Measurements from ENCODE around the gene TSACC.
"Not testable (repeated sequence)": the region's sequence is repeated elsewhere in the genome, so short reads cannot be mapped to it uniquely, and the experiment has no call there.

TSACC gene

DNA sequence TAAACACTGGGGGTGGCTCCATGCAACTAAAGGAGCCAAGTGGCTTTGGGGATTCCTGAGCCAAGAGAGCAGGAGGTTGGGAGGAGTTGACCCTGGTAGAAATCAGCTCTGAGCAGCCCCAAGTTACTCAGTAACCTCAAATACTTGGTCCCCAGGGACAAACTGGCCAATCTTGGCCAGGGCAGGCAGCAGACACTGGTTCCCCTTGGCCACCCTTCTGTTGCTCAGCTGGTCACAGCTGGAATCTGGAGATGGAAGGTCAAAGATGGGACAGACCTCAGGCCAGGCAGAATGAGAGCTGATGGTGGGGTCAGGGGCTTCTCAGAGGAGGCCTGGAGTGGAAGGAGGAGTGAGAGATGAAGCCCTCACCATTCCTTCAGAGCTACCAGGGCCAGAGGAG, 27.4 kb downstream of the TSACC start:
- ChIA-PET POLR2A (no interaction called here), CTCF (interaction anchor here (1.0 to 1.5 kb wide), 5 partner anchors 9 to 80 kb away, joined by 3 to 6 read pairs (median 5); no protein-coding TSS in a partner anchor)
- no peak for DNase-seq (ENCODE audit: extremely low spot score)
- TF ChIP-seq, protein P1, sequence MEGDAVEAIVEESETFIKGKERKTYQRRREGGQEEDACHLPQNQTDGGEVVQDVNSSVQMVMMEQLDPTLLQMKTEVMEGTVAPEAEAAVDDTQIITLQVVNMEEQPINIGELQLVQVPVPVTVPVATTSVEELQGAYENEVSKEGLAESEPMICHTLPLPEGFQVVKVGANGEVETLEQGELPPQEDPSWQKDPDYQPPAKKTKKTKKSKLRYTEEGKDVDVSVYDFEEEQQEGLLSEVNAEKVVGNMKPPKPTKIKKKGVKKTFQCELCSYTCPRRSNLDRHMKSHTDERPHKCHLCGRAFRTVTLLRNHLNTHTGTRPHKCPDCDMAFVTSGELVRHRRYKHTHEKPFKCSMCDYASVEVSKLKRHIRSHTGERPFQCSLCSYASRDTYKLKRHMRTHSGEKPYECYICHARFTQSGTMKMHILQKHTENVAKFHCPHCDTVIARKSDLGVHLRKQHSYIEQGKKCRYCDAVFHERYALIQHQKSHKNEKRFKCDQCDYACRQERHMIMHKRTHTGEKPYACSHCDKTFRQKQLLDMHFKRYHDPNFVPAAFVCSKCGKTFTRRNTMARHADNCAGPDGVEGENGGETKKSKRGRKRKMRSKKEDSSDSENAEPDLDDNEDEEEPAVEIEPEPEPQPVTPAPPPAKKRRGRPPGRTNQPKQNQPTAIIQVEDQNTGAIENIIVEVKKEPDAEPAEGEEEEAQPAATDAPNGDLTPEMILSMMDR (IDR thresholded peaks at IDR 0.05; ENCODE audit: control extremely low read depth, extremely low read depth, low read depth, missing control alignments) = no peak

DNA sequence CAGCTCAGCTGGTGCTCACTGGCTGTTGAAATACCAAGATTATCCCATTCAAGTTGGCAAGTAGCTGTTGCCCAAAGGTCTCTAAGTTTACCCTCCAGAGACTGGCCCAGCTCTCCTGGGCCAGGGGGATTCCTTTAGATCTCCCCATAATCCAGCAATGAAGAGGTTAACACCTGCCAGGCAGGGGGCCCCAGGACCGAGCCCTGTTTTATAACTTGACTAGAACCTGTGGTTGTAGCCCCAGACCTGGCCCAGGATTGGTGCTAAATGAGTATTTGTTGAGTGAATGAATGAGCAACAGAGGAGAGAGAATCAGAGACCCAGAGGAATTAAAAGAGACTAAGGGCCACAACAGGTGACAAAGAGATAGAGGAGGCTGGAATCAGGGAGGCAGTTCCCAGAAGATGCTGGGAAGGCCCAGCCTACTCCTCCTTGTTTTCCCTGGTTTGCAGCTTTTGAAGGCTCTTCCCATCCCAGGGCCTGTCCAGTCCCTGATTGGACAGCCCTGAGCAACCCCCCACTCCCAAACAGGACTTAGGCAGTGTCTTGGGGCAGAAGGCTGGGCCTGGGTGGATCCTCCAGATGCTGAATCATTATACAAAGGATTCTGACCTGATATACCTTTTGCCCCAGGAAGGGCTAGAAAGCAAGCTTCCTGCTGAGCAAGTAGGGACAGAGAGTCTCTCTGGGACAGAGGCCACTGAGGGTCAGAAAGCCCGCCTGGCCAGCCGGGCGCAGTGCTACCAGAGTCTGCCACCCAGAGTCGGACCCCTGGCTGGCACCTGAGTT, 28.2 kb downstream of the TSACC start:
- ChIA-PET POLR2A (no interaction called here), CTCF (interaction anchor here (0.8 to 1.5 kb wide), 6 partner anchors 10 to 79 kb away, joined by 3 to 6 read pairs (median 4); no protein-coding TSS in a partner anchor)
- DNase-seq (ENCODE audit: extremely low spot score) = no peak
- TF ChIP-seq, protein P1 (IDR thresholded peaks at IDR 0.05; ENCODE audit: control extremely low read depth, extremely low read depth, low read depth, missing control alignments) = no peak

DNA sequence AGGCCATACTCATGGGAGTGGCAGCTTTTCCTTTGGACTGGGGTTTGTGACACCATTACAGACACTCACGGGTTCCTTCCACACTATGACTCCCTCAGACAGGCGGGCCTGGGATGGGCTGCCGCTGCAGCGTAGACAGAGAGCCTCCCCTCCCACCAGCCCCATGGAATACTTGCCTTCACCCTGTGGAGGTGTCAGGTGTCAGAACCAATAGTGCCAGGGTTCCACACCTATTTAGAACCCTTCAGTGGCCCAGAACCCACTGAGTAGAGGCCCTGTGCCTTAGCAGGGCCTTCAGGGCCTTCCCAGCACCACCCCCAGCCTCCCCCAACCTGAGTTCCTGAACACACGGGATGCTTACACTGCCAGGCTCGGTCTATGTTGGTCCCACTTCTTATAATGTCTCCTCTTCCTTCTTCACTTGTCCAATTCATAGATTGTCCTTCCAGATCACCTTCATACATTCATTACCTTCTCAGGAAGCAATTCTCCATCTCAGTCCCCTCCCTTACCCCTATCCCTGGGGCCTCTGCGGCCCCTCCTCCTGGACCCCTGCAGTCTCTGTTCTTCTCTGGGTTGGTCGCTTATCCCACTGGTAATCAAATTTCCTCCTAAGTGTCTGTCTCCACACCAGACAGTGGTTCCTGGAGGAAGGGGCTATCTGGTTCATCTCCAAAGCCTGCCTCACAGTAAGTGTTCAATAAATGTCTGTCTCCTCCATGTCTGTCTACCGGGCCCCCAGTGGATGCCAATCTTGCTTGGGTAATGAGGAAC, 29.2 kb downstream of the TSACC start:
- TF ChIP-seq, protein P1 (IDR thresholded peaks at IDR 0.05; ENCODE audit: control extremely low read depth, extremely low read depth, low read depth, missing control alignments) = no peak
- CTCF ChIA-PET = interaction anchor here (0.8 to 5.2 kb wide), 2 partner anchors 8 to 15 kb away, joined by 3 to 16 read pairs; no protein-coding TSS in a partner anchor
- no peak for DNase-seq (ENCODE audit: extremely low spot score)
- POLR2A ChIA-PET = no interaction called here

DNA sequence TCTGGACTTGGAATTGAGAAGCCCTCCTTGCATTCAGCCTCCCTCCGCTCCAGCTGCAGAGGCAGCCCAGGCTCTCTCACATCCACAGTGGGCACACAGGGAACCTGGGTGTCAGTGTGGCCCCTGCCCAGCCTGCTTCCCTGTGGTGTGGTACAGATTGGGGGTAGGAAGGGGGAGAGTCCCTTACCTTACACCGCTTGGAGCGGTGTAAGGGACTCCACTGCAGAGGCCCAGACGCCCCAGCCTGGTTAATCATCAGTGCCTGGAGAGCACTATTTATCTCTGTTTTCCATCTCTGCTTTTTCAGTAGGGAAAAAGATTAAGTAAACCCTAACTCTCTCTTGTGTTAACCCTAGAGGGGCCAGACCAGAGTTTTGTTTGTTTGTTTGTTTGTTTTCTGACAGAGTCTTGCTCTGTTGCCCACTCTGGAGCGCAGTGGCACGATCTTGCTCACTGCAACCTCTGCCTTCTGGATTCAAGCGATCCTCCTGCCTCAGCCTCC, 29.9 kb downstream of the TSACC start:
- DNase-seq (ENCODE audit: extremely low spot score) = no peak
- POLR2A ChIA-PET = no interaction called here
- CTCF ChIA-PET = interaction anchor here (5.2 kb wide), 1 partner anchor 9 kb away, joined by 16 read pairs; no protein-coding TSS in a partner anchor
- TF ChIP-seq, protein P1 (IDR thresholded peaks at IDR 0.05; ENCODE audit: control extremely low read depth, extremely low read depth, low read depth, missing control alignments) = no peak

- TF ChIP-seq, protein P1 (IDR thresholded peaks at IDR 0.05; ENCODE audit: control extremely low read depth, extremely low read depth, low read depth, missing control alignments) = no peak
- ChIA-PET CTCF (interaction anchor here (0.8 to 9.8 kb wide), 4 partner anchors 10 to 65 kb away, joined by 3 to 89 read pairs (median 10); no protein-coding TSS in a partner anchor), POLR2A (no interaction called here)
- no peak for DNase-seq (ENCODE audit: extremely low spot score)
These were observed 30.8 kb downstream of the TSACC start, which contains the start of gene RHBG for GRCh38 chr1:156368889-156369684. TSS of gene RHBG (plus strand) at chr1:156369211. CDS start at chr1:156369250, 39 bp downstream.

GRCh38 chr1:156369685-156370286, 31.5 kb downstream of the TSACC start:
- DNase-seq (ENCODE audit: extremely low spot score); POLR2A ChIA-PET: not testable (repeated sequence)
- CTCF ChIA-PET = interaction anchor here (0.8 to 9.8 kb wide), 5 partner anchors 9 to 64 kb away, joined by 3 to 89 read pairs (median 6); no protein-coding TSS in a partner anchor

Data from GM10248 (cell line).